HEK293 (cell line): ENCODE data around the gene UBR1.
"Not testable (repeated sequence)": the region's sequence is repeated elsewhere in the genome, so short reads cannot be mapped to it uniquely, and the experiment has no call there.

Source experiments
- EGR2 ChIP-seq: fragments of 450-650 bp; formaldehyde crosslinking; IDR thresholded peaks from 2 replicates; pipeline ENCODE4 v1.5.1; 2016; ENCODE audit warnings: low read depth, missing biosample characterization, missing genetic modification characterization
- TF ChIP-seq, protein P1 (sequence below): fragments of 450-650 bp; formaldehyde crosslinking; IDR thresholded peaks from 2 replicates; pipeline ENCODE4 v1.5.1; 2016; ENCODE audit warnings: missing biosample characterization, missing genetic modification characterization

DNA sequence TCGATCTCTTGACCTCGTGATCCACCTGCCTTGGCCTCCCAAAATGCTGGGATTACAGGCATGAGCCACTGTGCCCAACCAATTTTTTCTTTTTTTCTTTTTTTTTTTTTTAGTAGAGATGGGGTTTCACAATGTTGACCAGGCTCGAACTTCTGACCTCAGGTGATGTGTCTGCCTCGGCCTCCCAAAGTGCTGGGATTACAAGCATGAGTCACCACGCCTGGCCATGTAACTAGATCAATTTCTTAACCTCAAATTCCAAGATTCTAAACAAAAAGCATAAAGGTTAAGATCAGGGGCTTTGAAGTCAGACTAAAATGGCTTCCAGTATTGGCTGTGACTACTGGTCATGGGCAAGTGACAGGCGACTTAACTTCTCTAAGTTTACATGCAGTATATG, 126.7 kb downstream of the UBR1 start:
- TF ChIP-seq, protein P1, sequence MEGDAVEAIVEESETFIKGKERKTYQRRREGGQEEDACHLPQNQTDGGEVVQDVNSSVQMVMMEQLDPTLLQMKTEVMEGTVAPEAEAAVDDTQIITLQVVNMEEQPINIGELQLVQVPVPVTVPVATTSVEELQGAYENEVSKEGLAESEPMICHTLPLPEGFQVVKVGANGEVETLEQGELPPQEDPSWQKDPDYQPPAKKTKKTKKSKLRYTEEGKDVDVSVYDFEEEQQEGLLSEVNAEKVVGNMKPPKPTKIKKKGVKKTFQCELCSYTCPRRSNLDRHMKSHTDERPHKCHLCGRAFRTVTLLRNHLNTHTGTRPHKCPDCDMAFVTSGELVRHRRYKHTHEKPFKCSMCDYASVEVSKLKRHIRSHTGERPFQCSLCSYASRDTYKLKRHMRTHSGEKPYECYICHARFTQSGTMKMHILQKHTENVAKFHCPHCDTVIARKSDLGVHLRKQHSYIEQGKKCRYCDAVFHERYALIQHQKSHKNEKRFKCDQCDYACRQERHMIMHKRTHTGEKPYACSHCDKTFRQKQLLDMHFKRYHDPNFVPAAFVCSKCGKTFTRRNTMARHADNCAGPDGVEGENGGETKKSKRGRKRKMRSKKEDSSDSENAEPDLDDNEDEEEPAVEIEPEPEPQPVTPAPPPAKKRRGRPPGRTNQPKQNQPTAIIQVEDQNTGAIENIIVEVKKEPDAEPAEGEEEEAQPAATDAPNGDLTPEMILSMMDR: not testable (repeated sequence)
- not testable (repeated sequence) for TF ChIP-seq EGR2 (tag by site-specific recombination)
